Spleen (tissue), 13 donors: ENCODE data around the gene DCDC1. TPM values are rescaled to one million over a fixed set of nuclear protein-coding genes. Genes with fewer than 3 reads are reported as not detected.

Experiments
- DNase-seq: peaks from one replicate; pipeline ENCODE4 v3.0.0-alpha.2; 2020
- H3K27ac ChIP-seq, 8 donors: fragments of 200-600 bp; sonication (generic) in 7 of 8; 1 replicate in 4 of 8; 2 replicates in 4 of 8; pipeline versions ENCODE4 v1.5.0 to v1.8.0; 2016 to 2021; ENCODE audit warnings: inconsistent platforms in 4 of 8, mild to moderate bottlenecking in 4 of 8, moderate library complexity in 1 of 8
- H3K27me3 ChIP-seq, 7 donors: fragments of 200-600 bp; sonication (generic) in 6 of 7; replicated peaks in 1 of 7; 1 replicate in 4 of 7; 2 replicates in 3 of 7; pipeline versions ENCODE4 v1.5.0 to v1.8.0; 2016 to 2021; ENCODE audit warnings: inconsistent platforms in 3 of 7, mild to moderate bottlenecking in 1 of 7
- H3K36me3 ChIP-seq, 6 donors: fragments of 200-600 bp; sonication (generic) in 5 of 6; 1 replicate in 4 of 6; 2 replicates in 2 of 6; pipeline versions ENCODE4 v1.5.0 to v1.8.0; 2016 to 2021; ENCODE audit warnings: inconsistent platforms in 2 of 6
- H3K4me1 ChIP-seq, 6 donors: fragments of 200-600 bp; sonication (generic) in 5 of 6; 1 replicate in 3 of 6; 2 replicates in 3 of 6; pipeline versions ENCODE4 v1.5.0 to v1.8.0; 2016 to 2021; ENCODE audit warnings: inconsistent platforms in 3 of 6
- H3K4me3 ChIP-seq, 8 donors: fragments of 200-600 bp; sonication (generic) in 7 of 8; 1 replicate in 4 of 8; 2 replicates in 4 of 8; pipeline versions ENCODE4 v1.5.0 to v1.8.0; 2016 to 2021; ENCODE audit warnings: inconsistent platforms in 4 of 8, mild to moderate bottlenecking in 4 of 8, moderate library complexity in 2 of 8
- H3K9me3 ChIP-seq, 8 donors: fragments of 200-600 bp; sonication (generic) in 7 of 8; 1 replicate in 4 of 8; 2 replicates in 4 of 8; pipeline versions ENCODE4 v1.5.0 to v1.8.0; 2016 to 2021; ENCODE audit warnings: inconsistent platforms in 4 of 8
- POLR2A ChIP-seq, 3 donors: fragments of 450-650 bp; IDR thresholded peaks; one replicate each; pipeline ENCODE4 v1.5.1; 2017; ENCODE audit warnings: antibody characterized with exemption in 3 of 3, mild to moderate bottlenecking in 1 of 3
- POLR2AphosphoS5 ChIP-seq, 3 donors: sonication (generic); formaldehyde crosslinking; IDR thresholded peaks; one replicate each; pipeline ENCODE4 v1.5.1; 2017; ENCODE audit warnings: antibody characterized with exemption in 3 of 3
- WGBS, 5 donors: extraction: QIAGEN DNeasy Blood & Tissue Kit in 3 of 5; methylation state at CpG; one replicate each; pipeline versions ENCODE4 v1.1.5 to v1.1.7; 2013 to 2018; 5-methylcytosine and 5-hydroxymethylcytosine counted together
- intact Hi-C: fragments of 100-400 bp; cut with DNase I; formaldehyde crosslinking; loops from one replicate; pipeline ENCODE4 v1.15.0; 2023; ENCODE audit warnings: low total_unique reads
- long read RNA-seq, 2 donors: transcript quantifications; one replicate each; lab custom pipeline, GENCODE V29; 2026
- polyA plus RNA-seq, 3 donors: library from polyadenylated mRNA; stranded (reverse); fragments of 200-250 nt; gene quantifications; one replicate each; pipeline ENCODE4 v1.2.1, GENCODE V29; 2013
- total RNA-seq, 7 donors: library from RNA; depleted of rRNA in 3 of 7; stranded (reverse); fragments of >200 nt in 3 of 7; fragmentation: NEBNext Ultra II Directional in 4 of 7; extraction: Animal tissue kit (Norgen Biotek cat#: 25700) in 4 of 7; gene quantifications; one replicate each; pipeline versions ENCODE4 v1.1.0 to v1.2.1, GENCODE V29; 2016 to 2021
- TF ChIP-seq, protein P1 (sequence below), 11 experiments: fragments of 200-600 bp in 7 of 11; fragments of 450-650 bp in 4 of 11; sonication (generic) in 4 of 11; IDR thresholded peaks in 8 of 11; conservative IDR thresholded peaks in 3 of 11; 1 replicate in 7 of 11; 2 replicates in 4 of 11; pipeline versions ENCODE4 v1.4.0 to v1.8.0; 2016 to 2021; ENCODE audit warnings: antibody characterized with exemption in 11 of 11, inconsistent platforms in 4 of 11, mild to moderate bottlenecking in 1 of 11
- donor health status: healthy with polysubstance abuse.
- donor health status: DM: no; HTN: no; CAD: no; lungs with moderate emphysema.
- donor health status: DM: no; HTN: no; CAD: no.
- donor health status: Bipolar disorder and iron deficiency.
- donor health status: healthy.
- donor health status: DM: no; HTN: no; CAD: no.
- donor health status: DM: yes; HTN: yes; CAD: no.

DCDC1 gene, protein sequence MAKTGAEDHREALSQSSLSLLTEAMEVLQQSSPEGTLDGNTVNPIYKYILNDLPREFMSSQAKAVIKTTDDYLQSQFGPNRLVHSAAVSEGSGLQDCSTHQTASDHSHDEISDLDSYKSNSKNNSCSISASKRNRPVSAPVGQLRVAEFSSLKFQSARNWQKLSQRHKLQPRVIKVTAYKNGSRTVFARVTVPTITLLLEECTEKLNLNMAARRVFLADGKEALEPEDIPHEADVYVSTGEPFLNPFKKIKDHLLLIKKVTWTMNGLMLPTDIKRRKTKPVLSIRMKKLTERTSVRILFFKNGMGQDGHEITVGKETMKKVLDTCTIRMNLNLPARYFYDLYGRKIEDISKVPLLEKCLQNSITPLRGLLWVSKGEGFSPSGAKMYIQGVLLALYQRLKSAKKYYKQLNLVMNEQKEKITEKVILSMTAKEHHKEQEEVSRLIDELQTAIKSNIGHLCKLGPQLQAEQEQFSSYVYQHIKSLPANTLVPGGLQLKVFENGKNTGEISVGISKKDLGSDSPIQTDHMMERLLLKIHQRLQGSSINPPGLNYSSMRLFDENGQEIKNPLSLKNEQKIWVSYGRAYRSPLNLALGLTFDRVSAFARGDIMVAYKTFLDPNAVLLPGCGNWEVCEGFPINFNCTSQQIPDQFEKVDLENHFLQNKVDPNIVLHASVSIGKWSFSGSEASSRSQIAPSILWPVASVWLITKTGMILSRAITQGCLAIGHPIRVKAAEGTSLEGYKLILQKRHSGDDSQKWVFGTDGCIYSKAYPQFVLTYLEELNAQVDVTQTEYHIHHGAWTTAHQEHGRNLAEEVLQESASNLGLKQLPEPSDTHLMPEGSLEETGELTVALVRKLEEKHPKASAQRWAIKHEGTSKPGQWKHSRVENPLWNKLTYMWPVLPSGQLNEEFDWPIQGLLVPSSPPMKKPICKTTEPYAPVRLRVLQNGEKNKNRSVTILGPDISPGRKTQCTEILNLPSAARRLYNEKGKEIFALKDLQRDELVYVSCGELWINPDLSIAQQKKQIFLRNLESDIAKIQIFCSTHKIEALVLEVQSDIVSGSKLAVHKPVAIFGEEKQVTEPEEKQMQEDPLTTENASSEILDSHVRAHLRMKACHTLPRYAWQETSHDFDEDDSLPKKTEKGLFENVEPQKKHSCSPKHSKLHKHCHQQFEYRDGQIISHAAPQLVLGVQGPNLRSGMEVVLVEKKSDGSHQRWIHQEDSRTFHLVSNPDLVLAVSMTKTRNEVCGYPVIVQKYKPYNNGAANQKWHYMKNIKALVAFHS (N-terminal part only)
- total RNA-seq: under 1 TPM in 3 of 7 donors, not detected in 4; 0.23 to 0.88 (median 0.26) TPM
- polyA plus RNA-seq: under 1 TPM in 1 of 3 donors, not detected in 2; 0.03 TPM
- long read RNA-seq, donor 1: 0 reads
- long read RNA-seq, donor 2: 0 reads

DNA sequence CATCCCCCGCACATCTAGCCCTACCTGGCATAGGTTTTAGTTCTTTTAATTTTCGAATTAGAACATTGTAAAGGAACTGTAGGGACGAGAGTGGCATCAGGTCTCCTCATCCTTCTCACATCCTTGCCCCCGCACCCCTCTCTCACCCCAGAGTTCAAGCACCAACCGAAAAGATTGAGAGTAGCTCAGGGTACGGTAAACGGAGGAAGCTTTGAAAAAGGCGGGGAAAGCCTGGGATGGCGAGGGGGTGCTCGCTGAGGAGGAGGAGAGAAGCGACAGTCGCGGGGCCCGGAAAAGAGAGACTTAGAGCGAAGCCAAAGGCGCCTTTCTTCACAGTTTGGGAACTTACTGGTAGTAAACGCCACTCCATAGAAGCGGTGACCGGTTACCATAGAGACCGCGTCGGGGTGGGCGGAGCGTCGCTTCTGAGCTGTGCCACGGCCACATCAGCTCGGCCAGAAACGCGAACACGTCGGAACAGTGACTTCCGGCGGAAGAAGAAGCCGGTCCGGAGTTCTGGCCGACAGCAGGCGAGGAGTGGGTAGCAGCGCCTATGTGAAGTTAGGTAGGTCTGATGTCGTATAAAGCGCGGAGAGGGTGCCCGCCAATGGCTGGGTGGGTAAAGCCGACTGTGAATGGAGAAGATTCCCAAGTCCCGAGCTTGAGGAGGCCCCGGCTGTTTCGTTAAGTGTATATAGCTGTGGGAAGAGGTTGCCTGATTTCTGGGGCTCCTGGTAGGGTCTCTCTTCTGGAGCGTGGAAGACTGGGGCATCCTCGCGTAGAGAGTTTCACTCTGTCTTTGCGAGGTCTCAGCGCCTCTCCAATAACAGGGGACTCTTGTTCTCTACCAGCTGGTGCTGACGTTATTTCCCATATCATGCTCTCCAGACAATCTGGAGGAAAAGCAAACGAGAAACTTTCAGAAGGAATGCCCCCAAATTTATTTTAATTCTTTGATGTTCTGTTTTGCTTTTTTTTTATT is at the start of gene DCDC1, which contains the start of gene DNAJC24:
TSS of gene DCDC1 (minus strand) at position 392 of the 982 bp plus-strand sequence. CDS start 41,459 bp downstream, outside the sequence.
TSS of gene DNAJC24 (plus strand) at position 513 of the 982 bp plus-strand sequence. CDS start 889 bp downstream, outside the sequence.
- WGBS, 5 donors: 1 to 2% (median 1%) methylated on average over 43 to 53 of the region's 53 CpGs
- Histone ChIP-seq H3K27ac (peak within 1 kb of the TSS; percentile 52 to 88 (median 84)), H3K4me3 (peak within 1 kb of the TSS; percentile 54 to 87 (median 66)), H3K9me3 (no peaks in the 10 kb centered on the region), H3K27me3 (no peaks in the 10 kb centered on the region), H3K36me3 (peaks cover 0 to 9% (median 0%) of the 10 kb centered on the region in 6 donors), H3K4me1 (peaks cover 6 to 35% (median 27%) of the 10 kb centered on the region in 6 donors)
- peak; percentile 97 for DNase-seq
- peak in 1 of 3 donors; percentile 34 for TF ChIP-seq POLR2A (IDR thresholded peaks at IDR 0.05)
- TF ChIP-seq, protein P1, sequence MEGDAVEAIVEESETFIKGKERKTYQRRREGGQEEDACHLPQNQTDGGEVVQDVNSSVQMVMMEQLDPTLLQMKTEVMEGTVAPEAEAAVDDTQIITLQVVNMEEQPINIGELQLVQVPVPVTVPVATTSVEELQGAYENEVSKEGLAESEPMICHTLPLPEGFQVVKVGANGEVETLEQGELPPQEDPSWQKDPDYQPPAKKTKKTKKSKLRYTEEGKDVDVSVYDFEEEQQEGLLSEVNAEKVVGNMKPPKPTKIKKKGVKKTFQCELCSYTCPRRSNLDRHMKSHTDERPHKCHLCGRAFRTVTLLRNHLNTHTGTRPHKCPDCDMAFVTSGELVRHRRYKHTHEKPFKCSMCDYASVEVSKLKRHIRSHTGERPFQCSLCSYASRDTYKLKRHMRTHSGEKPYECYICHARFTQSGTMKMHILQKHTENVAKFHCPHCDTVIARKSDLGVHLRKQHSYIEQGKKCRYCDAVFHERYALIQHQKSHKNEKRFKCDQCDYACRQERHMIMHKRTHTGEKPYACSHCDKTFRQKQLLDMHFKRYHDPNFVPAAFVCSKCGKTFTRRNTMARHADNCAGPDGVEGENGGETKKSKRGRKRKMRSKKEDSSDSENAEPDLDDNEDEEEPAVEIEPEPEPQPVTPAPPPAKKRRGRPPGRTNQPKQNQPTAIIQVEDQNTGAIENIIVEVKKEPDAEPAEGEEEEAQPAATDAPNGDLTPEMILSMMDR (IDR thresholded peaks at IDR 0.05 in 8 of 11, conservative IDR thresholded peaks at IDR 0.05 in 3 of 11): no peak
- TF ChIP-seq POLR2AphosphoS5 (IDR thresholded peaks at IDR 0.05): peak; percentile 86 to 88 (median 88)
- intact Hi-C loops: no loop called here

DNA sequence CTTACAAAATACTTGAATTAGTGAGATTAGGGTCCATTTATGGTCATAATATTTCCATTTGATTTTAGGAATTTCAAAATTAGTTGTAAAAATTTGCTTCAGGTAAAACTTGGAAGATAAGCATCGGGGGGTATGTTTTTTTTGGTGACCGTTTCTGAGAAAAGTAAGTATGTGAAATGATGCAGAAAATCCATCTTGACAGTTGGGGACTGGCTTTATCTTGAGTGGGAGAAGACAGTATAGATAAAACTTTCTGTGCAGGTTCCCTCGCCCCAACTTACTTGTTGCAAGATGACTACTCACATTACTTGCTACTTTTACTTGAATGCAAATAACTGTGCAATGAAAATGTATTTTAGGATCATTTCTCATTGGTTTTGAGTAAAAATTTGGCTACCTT is 49.6 kb upstream of the DCDC1 start:
- no peaks in the 10 kb centered on the region for H3K9me3 ChIP-seq
- DNase-seq: no peak
- H3K4me3 ChIP-seq: no peak overlapping the region
- intact Hi-C loops: no loop called here
- WGBS, 5 donors: 90 to 94% (median 91%) methylated on average over 3 of the region's 3 CpGs
- TF ChIP-seq, protein P1 (IDR thresholded peaks at IDR 0.05 in 8 of 11, conservative IDR thresholded peaks at IDR 0.05 in 3 of 11): no peak
- TF ChIP-seq POLR2A (IDR thresholded peaks at IDR 0.05): no peak
- no peak for TF ChIP-seq POLR2AphosphoS5 (IDR thresholded peaks at IDR 0.05)
- H3K27me3 ChIP-seq: no peaks in the 10 kb centered on the region
- peaks cover 0 to 15% (median 7%) of the 10 kb centered on the region in 6 donors for H3K36me3 ChIP-seq
- H3K4me1 ChIP-seq: no peaks in the 10 kb centered on the region
- no peak overlapping the region for H3K27ac ChIP-seq

DNA sequence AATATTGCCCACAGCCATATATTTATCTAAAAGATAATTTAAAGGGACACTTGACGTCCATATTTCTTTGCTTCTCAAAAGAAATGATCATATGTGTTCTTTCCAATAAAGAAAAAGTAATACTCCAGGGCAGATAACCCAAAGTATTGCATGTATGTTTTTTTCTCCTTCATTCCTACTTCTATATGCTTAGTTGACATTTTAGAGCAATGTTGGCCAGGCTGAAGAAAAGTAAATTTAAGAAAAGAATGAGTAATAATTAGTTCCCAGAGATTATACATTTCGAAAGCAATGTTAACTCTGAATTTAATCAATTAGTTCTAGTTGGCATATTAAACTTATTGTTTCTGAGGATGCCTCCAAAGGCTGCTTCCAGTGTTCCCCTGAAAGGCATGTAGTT is 48.3 kb upstream of the DCDC1 start:
- TF ChIP-seq POLR2A (IDR thresholded peaks at IDR 0.05) (no peak), POLR2AphosphoS5 (IDR thresholded peaks at IDR 0.05) (no peak)
- TF ChIP-seq, protein P1 (IDR thresholded peaks at IDR 0.05 in 8 of 11, conservative IDR thresholded peaks at IDR 0.05 in 3 of 11): no peak
- Histone ChIP-seq H3K4me1 (no peaks in the 10 kb centered on the region), H3K27me3 (no peaks in the 10 kb centered on the region), H3K27ac (no peak overlapping the region), H3K4me3 (no peak overlapping the region), H3K36me3 (peaks cover 0 to 15% (median 7%) of the 10 kb centered on the region in 6 donors), H3K9me3 (no peaks in the 10 kb centered on the region)
- intact Hi-C loops: no loop called here
- 91 to 98% (median 96%) methylated on average over 2 of the region's 2 CpGs for WGBS, 5 donors
- no peak for DNase-seq
